ENCODE data around the gene SENP5. TPM values are rescaled to one million over a fixed set of nuclear protein-coding genes. Genes with fewer than 3 reads are reported as not detected.
A peak's percentile ranks its signal among the peaks of the same experiment; 100 is the strongest.

SENP5 gene
- total RNA-seq, 1 experiment from 2014 or later, result 27.6 TPM

DNA sequence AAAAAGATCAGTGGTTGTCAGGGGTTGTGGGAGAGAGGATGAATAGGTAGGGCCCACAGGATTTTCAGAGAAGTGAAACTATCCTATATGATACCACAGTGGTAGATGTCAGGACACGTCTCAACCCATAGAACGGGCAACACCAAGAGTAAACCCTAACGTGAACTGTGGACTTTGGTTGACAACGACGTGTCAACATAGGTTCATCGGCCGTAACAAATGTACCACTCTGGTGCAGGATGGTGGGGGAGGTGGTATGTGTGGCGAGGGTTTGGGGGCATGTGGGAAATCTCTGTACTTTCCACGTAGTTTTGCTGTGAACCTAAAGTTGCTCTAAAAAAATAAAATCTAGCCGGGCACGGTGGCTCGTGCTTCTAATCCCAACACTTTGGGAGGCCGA is 113.9 kb downstream of the SENP5 start:
- TF ChIP-seq, protein P1, sequence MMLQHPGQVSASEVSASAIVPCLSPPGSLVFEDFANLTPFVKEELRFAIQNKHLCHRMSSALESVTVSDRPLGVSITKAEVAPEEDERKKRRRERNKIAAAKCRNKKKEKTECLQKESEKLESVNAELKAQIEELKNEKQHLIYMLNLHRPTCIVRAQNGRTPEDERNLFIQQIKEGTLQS (IDR thresholded peaks at IDR 0.05), result no peak
- no peak for TF ChIP-seq EGR1 (IDR thresholded peaks at IDR 0.05; ENCODE audit: low read depth)
- TF ChIP-seq EZH2 (IDR thresholded peaks at IDR 0.05), result no peak
- TF ChIP-seq SP1 (IDR thresholded peaks at IDR 0.05; ENCODE audit: low read depth), result no peak
- no peak for TF ChIP-seq YY1 (IDR thresholded peaks at IDR 0.05; ENCODE audit: extremely low read depth, insufficient replicate concordance, low read depth, low read length)
- no peak for TF ChIP-seq FOSL1 (IDR thresholded peaks at IDR 0.05; ENCODE audit: low read depth)
- TF ChIP-seq, protein P2, sequence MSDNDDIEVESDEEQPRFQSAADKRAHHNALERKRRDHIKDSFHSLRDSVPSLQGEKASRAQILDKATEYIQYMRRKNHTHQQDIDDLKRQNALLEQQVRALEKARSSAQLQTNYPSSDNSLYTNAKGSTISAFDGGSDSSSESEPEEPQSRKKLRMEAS (IDR thresholded peaks at IDR 0.05), result no peak
- no peak for DNase-seq (ENCODE audit: low read depth, low spot score)
- no peaks in the 10 kb centered on the region for H3K9me2 ChIP-seq (ENCODE audit: insufficient read depth)
- no TSS peak for BruUV-seq (replicated peaks)
- no peak overlapping the region for H3K27ac ChIP-seq (ENCODE audit: low read depth, low read length)
- peaks cover 3 to 5% of the 10 kb centered on the region in 2 experiments; a peak in 1 of 4 replicates for H3K9me3 ChIP-seq (ENCODE audit: control insufficient read depth in 1 of 2, insufficient read depth in 1 of 2, low read depth in 1 of 2, low read length in 2 of 2)
- peaks cover 0 to 8% of the 10 kb centered on the region in 2 experiments; a peak in 1 of 4 replicates for H3K4me1 ChIP-seq (ENCODE audit: control insufficient read depth in 1 of 2, insufficient read depth in 2 of 2, low read length in 2 of 2)
- no peaks in the 10 kb centered on the region for H4K20me1 ChIP-seq (ENCODE audit: insufficient read depth)
- ATAC-seq, result no peak
- ChIA-PET RAD21 (ENCODE audit: low non-redundant PET in 1 of 2, low total read pairs in 2 of 2, uncharacterized antibody in 2 of 2, unreplicated experiment in 2 of 2) (no interaction called here), CTCF (no interaction called here), POLR2A (no interaction called here)
- no peak overlapping the region for H3K4me3 ChIP-seq (replicated peaks in 1 of 2; ENCODE audit: low read depth in 1 of 2, low read length in 2 of 2)
- H3K27me3 ChIP-seq (ENCODE audit: insufficient read depth, low read length), result no peaks in the 10 kb centered on the region
- no peak overlapping the region for H3K9ac ChIP-seq (ENCODE audit: low read length)
- H2AFZ ChIP-seq (ENCODE audit: low read depth, low read length, poor library complexity, severe bottlenecking), result no peak overlapping the region
- no peak overlapping the region for H3K4me2 ChIP-seq (ENCODE audit: low read length)
- no peaks in the 10 kb centered on the region for H3K36me3 ChIP-seq (ENCODE audit: control insufficient read depth in 1 of 2, insufficient read depth in 2 of 2, low read length in 2 of 2)
- H3K79me2 ChIP-seq (ENCODE audit: insufficient read depth, low read length), result no peaks in the 10 kb centered on the region
- intact Hi-C loops (cut with micrococcal nuclease), result no loop called here

DNA sequence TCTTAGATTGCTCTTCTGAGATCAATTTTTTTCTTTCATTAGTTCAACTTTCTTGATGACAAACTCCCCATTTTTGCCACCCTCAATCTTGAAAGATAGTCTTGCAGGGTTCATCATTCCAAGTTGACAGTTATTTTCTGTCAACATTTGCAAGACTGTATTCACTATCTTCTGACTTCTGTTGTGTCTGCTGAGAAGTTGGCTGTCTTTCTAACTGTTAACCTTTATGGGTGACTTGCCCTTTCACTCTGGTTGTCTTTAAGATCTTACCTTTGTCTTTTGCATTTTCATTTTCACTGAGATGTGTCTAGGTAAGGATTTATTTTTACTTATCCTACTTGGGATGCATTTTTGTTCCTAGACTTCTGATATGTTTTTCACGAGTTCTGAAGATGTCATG is 115.5 kb downstream of the SENP5 start:
- POLR2A ChIA-PET, result no interaction called here
- Histone ChIP-seq H3K9me2 (ENCODE audit: insufficient read depth) (no peaks in the 10 kb centered on the region), H3K9me3 (ENCODE audit: control insufficient read depth in 1 of 2, insufficient read depth in 1 of 2, low read depth in 1 of 2, low read length in 2 of 2) (peaks cover 3 to 5% of the 10 kb centered on the region in 2 experiments; a peak in 1 of 4 replicates), H2AFZ (ENCODE audit: low read depth, low read length, poor library complexity, severe bottlenecking) (no peak overlapping the region), H4K20me1 (ENCODE audit: insufficient read depth) (no peaks in the 10 kb centered on the region), H3K4me3 (replicated peaks in 1 of 2; ENCODE audit: low read depth in 1 of 2, low read length in 2 of 2) (no peak overlapping the region), H3K4me2 (ENCODE audit: low read length) (no peak overlapping the region), H3K36me3 (ENCODE audit: control insufficient read depth in 1 of 2, insufficient read depth in 2 of 2, low read length in 2 of 2) (no peaks in the 10 kb centered on the region), H3K27ac (ENCODE audit: low read depth, low read length) (no peak overlapping the region), H3K4me1 (ENCODE audit: control insufficient read depth in 1 of 2, insufficient read depth in 2 of 2, low read length in 2 of 2) (peaks cover 0 to 10% of the 10 kb centered on the region in 2 experiments; a peak in 1 of 4 replicates), H3K9ac (ENCODE audit: low read length) (no peak overlapping the region), H3K79me2 (ENCODE audit: insufficient read depth, low read length) (no peaks in the 10 kb centered on the region), H3K27me3 (ENCODE audit: insufficient read depth, low read length) (no peaks in the 10 kb centered on the region)
- intact Hi-C loops (cut with micrococcal nuclease), result no loop called here
- RAD21 ChIA-PET (ENCODE audit: low non-redundant PET in 1 of 2, low total read pairs in 2 of 2, uncharacterized antibody in 2 of 2, unreplicated experiment in 2 of 2), result no interaction called here
- no peak for ATAC-seq
- peak; percentile 82; the same call in 1 of the 2 replicates for TF ChIP-seq CBX3 (IDR thresholded peaks at IDR 0.05; ENCODE audit: low read depth)
- TF ChIP-seq, protein P3, sequence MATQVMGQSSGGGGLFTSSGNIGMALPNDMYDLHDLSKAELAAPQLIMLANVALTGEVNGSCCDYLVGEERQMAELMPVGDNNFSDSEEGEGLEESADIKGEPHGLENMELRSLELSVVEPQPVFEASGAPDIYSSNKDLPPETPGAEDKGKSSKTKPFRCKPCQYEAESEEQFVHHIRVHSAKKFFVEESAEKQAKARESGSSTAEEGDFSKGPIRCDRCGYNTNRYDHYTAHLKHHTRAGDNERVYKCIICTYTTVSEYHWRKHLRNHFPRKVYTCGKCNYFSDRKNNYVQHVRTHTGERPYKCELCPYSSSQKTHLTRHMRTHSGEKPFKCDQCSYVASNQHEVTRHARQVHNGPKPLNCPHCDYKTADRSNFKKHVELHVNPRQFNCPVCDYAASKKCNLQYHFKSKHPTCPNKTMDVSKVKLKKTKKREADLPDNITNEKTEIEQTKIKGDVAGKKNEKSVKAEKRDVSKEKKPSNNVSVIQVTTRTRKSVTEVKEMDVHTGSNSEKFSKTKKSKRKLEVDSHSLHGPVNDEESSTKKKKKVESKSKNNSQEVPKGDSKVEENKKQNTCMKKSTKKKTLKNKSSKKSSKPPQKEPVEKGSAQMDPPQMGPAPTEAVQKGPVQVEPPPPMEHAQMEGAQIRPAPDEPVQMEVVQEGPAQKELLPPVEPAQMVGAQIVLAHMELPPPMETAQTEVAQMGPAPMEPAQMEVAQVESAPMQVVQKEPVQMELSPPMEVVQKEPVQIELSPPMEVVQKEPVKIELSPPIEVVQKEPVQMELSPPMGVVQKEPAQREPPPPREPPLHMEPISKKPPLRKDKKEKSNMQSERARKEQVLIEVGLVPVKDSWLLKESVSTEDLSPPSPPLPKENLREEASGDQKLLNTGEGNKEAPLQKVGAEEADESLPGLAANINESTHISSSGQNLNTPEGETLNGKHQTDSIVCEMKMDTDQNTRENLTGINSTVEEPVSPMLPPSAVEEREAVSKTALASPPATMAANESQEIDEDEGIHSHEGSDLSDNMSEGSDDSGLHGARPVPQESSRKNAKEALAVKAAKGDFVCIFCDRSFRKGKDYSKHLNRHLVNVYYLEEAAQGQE (IDR thresholded peaks at IDR 0.05; ENCODE audit: low read depth), result no peak
- no peak for DNase-seq (ENCODE audit: low read depth, low spot score)
- BruUV-seq (replicated peaks), result no TSS peak
- CTCF ChIA-PET, result no interaction called here

All from HCT116 (cell line).